Sigmoid colon (tissue), 7 donors: ENCODE data around the gene HACD1. TPM values are rescaled to one million over a fixed set of nuclear protein-coding genes. Genes with fewer than 3 reads are reported as not detected.

Source experiments
- DNase-seq: peaks from one replicate; pipeline ENCODE4 v3.0.0-alpha.2; 2019
- H3K27ac ChIP-seq, 4 donors: fragments of 200-600 bp; sonication (generic); one replicate each; pipeline ENCODE4 v1.5.1; 2016 to 2019; ENCODE audit warnings: mild to moderate bottlenecking in 1 of 4
- H3K27me3 ChIP-seq, 3 donors: fragments of 200-600 bp; sonication (generic); one replicate each; pipeline ENCODE4 v1.5.1; 2019; ENCODE audit warnings: mild to moderate bottlenecking in 1 of 3
- H3K36me3 ChIP-seq, 4 donors: fragments of 200-600 bp; sonication (generic); one replicate each; pipeline ENCODE4 v1.5.1; 2016 to 2019
- H3K4me1 ChIP-seq, 4 donors: fragments of 200-600 bp; sonication (generic); one replicate each; pipeline ENCODE4 v1.5.1; 2017 to 2019
- H3K4me3 ChIP-seq, 4 donors: fragments of 200-600 bp; sonication (generic); one replicate each; pipeline ENCODE4 v1.5.1; 2017 to 2019; ENCODE audit warnings: mild to moderate bottlenecking in 2 of 4, moderate library complexity in 1 of 4
- H3K9me3 ChIP-seq, 4 donors: fragments of 200-600 bp in 3 of 4; sonication (generic) in 3 of 4; one replicate each; pipeline versions ENCODE4 v1.5.1 to v1.6.1; 2013 to 2019
- CTCF ChIP-seq, 4 experiments: fragments of 450-650 bp in 3 of 4; fragments of 200-600 bp in 1 of 4; IDR thresholded peaks; one replicate each; pipeline ENCODE4 v1.5.1; 2016 to 2019; ENCODE audit warnings: antibody characterized with exemption in 4 of 4, mild to moderate bottlenecking in 3 of 4, moderate library complexity in 2 of 4
- EP300 ChIP-seq, 4 donors: sonication (generic); formaldehyde crosslinking; IDR thresholded peaks; one replicate each; pipeline ENCODE4 v1.6.1; 2017; ENCODE audit warnings: antibody characterized with exemption in 4 of 4
- POLR2A ChIP-seq, 2 donors: fragments of 450-650 bp; IDR thresholded peaks; one replicate each; pipeline ENCODE4 v1.6.1; 2016; ENCODE audit warnings: antibody characterized with exemption in 2 of 2, mild to moderate bottlenecking in 2 of 2, moderate library complexity in 2 of 2
- POLR2AphosphoS5 ChIP-seq, 4 donors: sonication (generic); formaldehyde crosslinking; IDR thresholded peaks; one replicate each; pipeline ENCODE4 v1.6.1; 2017; ENCODE audit warnings: antibody characterized with exemption in 4 of 4
- WGBS, 2 donors: extraction: QIAGEN DNeasy Blood & Tissue Kit; methylation state at CpG; one replicate each; pipeline ENCODE4 v1.1.7; 2013; 5-methylcytosine and 5-hydroxymethylcytosine counted together
- intact Hi-C: fragments of 100-400 bp; cut with DNase I; formaldehyde crosslinking; loops from one replicate; pipeline ENCODE4 v1.15.1; 2023
- polyA plus RNA-seq, 3 donors: library from polyadenylated mRNA; stranded (reverse); fragments of 200-250 nt; gene quantifications; one replicate each; pipeline ENCODE4 v1.2.3, GENCODE V29; 2013
- total RNA-seq, 4 donors: library from RNA; depleted of rRNA; stranded (reverse); fragments of >200 nt; gene quantifications; one replicate each; pipeline ENCODE4 v1.1.0, GENCODE V29; 2016
- donor health status: healthy with polysubstance abuse.
- donor health status: Bipolar disorder and iron deficiency.
- donor health status: healthy.

Gene HACD1
- total and polyA plus RNA-seq, 7 donors, result 3.0 to 85.3 (median 61.6) TPM; not detected in 1

GRCh38 chr10:17607060-17607459 lies 10.1 kb downstream of the HACD1 start:
- H3K4me1 ChIP-seq, result peaks cover 0 to 15% (median 9%) of the 10 kb centered on the region in 4 donors
- peaks cover 0 to 12% (median 6%) of the 10 kb centered on the region in 4 donors for H3K36me3 ChIP-seq
- H3K4me3 ChIP-seq, result no peak overlapping the region
- TF ChIP-seq POLR2A (IDR thresholded peaks at IDR 0.05) (no peak), EP300 (IDR thresholded peaks at IDR 0.05) (no peak), CTCF (IDR thresholded peaks at IDR 0.05) (no peak), POLR2AphosphoS5 (IDR thresholded peaks at IDR 0.05) (no peak)
- no peak for DNase-seq
- WGBS, 2 donors, result 39 to 63% methylated on average over 2 of the region's 2 CpGs
- no peak overlapping the region for H3K27ac ChIP-seq
- H3K9me3 ChIP-seq, result no peaks in the 10 kb centered on the region
- no peaks in the 10 kb centered on the region for H3K27me3 ChIP-seq
- intact Hi-C loops, result loop anchor here (1.0 to 5.0 kb wide), 3 partner anchors 35 to 610 kb away; partner anchors contain the start of gene STAM

- intact Hi-C loops, result loop anchor here (1.0 to 5.0 kb wide), 3 partner anchors 36 to 611 kb away; partner anchors contain the start of gene STAM
- H3K9me3 ChIP-seq, result no peaks in the 10 kb centered on the region
- peaks cover 0 to 12% (median 6%) of the 10 kb centered on the region in 4 donors for H3K36me3 ChIP-seq
- H3K27me3 ChIP-seq, result no peaks in the 10 kb centered on the region
- no peak overlapping the region for H3K27ac ChIP-seq
- DNase-seq, result no peak
- H3K4me3 ChIP-seq, result no peak overlapping the region
- WGBS, 2 donors, result 15 to 64% methylated on average over 3 of the region's 3 CpGs
- peaks cover 0 to 15% (median 9%) of the 10 kb centered on the region in 4 donors for H3K4me1 ChIP-seq
- TF ChIP-seq POLR2AphosphoS5 (IDR thresholded peaks at IDR 0.05) (no peak), EP300 (IDR thresholded peaks at IDR 0.05) (no peak), CTCF (IDR thresholded peaks at IDR 0.05) (no peak), POLR2A (IDR thresholded peaks at IDR 0.05) (no peak)
Observed at GRCh38 chr10:17606547-17607040, 10.6 kb downstream of the HACD1 start.

DNA sequence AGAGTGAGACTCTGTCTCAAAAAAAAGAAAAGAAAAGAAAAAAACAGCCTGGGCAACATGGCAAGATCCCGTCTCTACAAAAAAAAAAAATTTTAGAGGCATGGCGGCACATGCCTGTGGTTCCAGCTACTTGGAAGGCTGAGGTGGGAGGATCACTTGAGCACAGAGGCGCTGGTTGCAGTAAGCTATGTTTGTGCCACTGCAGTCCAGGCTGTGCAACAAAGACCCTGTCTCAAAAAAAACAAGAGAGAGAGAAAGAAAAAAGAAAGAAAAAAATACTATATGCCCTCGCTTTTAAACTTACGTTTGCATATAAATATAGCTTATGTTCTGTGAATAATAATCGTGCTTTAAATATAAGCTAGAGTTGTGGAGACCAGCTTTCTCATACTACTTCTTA lies 11.2 kb downstream of the HACD1 start:
- 91 to 92% methylated on average over 6 of the region's 6 CpGs for WGBS, 2 donors
- H3K9me3 ChIP-seq, result no peaks in the 10 kb centered on the region
- H3K27ac ChIP-seq, result no peak overlapping the region
- intact Hi-C loops, result loop anchor here (5.0 kb wide), 2 partner anchors 36 to 611 kb away; partner anchors contain the start of gene STAM
- H3K4me3 ChIP-seq, result no peak overlapping the region
- H3K27me3 ChIP-seq, result no peaks in the 10 kb centered on the region
- H3K4me1 ChIP-seq, result peaks cover 0 to 15% (median 9%) of the 10 kb centered on the region in 4 donors
- DNase-seq, result no peak
- no peak for TF ChIP-seq POLR2A (IDR thresholded peaks at IDR 0.05)
- TF ChIP-seq EP300 (IDR thresholded peaks at IDR 0.05), result no peak
- peaks cover 0 to 17% (median 6%) of the 10 kb centered on the region in 4 donors for H3K36me3 ChIP-seq

- Histone ChIP-seq H3K36me3 (peaks cover 0 to 21% (median 4%) of the 10 kb centered on the region in 4 donors), H3K27me3 (no peaks in the 10 kb centered on the region), H3K4me1 (no peaks in the 10 kb centered on the region), H3K9me3 (no peaks in the 10 kb centered on the region), H3K4me3 (no peak overlapping the region), H3K27ac (no peak overlapping the region)
- intact Hi-C loops, result no loop called here
- TF ChIP-seq POLR2A (IDR thresholded peaks at IDR 0.05) (no peak), POLR2AphosphoS5 (IDR thresholded peaks at IDR 0.05) (no peak), EP300 (IDR thresholded peaks at IDR 0.05) (no peak), CTCF (IDR thresholded peaks at IDR 0.05) (no peak)
- DNase-seq, result no peak
- 60 to 62% methylated on average over 8 of the region's 8 CpGs for WGBS, 2 donors
Observed at GRCh38 chr10:17599089-17599488, 18.1 kb downstream of the HACD1 start.

DNA sequence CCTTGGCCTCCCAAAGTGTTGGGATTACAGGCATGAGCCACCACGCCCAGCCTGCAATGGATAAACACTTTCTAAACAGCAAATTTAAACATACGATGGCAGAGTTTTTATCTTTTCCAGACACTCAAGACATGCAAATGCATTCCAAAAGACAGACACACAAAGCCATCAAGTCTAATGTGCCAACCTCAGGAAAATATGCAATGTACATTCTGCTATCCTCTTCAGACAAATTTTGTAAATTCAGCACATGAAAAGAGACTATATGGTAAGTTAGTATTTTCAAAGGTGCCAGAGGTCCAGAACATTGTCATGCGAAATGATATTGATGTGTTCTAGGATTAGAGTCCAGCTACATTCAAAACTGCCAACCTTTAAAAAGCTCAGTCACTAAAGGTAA lies 19.8 kb downstream of the HACD1 start:
- H3K27ac ChIP-seq, result no peak overlapping the region
- TF ChIP-seq POLR2A (IDR thresholded peaks at IDR 0.05), result no peak
- TF ChIP-seq EP300 (IDR thresholded peaks at IDR 0.05), result no peak
- no peak for TF ChIP-seq POLR2AphosphoS5 (IDR thresholded peaks at IDR 0.05)
- TF ChIP-seq CTCF (IDR thresholded peaks at IDR 0.05), result no peak
- H3K9me3 ChIP-seq, result no peaks in the 10 kb centered on the region
- H3K4me1 ChIP-seq, result no peaks in the 10 kb centered on the region
- 77 to 82% methylated on average over 3 of the region's 3 CpGs for WGBS, 2 donors
- no peak for DNase-seq
- H3K4me3 ChIP-seq, result no peak overlapping the region
- intact Hi-C loops, result no loop called here
- peaks cover 0 to 18% (median 5%) of the 10 kb centered on the region in 4 donors for H3K36me3 ChIP-seq
- H3K27me3 ChIP-seq, result no peaks in the 10 kb centered on the region
